Activated naive CD4-positive, alpha-beta T cell (primary cell): ENCODE data around the gene DAP.
"Not testable (repeated sequence)": the region's sequence is repeated elsewhere in the genome, so short reads cannot be mapped to it uniquely, and the experiment has no call there.

Experiments used
- DNase-seq, 4 experiments: peaks; one replicate each; lab custom pipeline; 2025; lab: John Stamatoyannopoulos, UW

DAP gene

DNA sequence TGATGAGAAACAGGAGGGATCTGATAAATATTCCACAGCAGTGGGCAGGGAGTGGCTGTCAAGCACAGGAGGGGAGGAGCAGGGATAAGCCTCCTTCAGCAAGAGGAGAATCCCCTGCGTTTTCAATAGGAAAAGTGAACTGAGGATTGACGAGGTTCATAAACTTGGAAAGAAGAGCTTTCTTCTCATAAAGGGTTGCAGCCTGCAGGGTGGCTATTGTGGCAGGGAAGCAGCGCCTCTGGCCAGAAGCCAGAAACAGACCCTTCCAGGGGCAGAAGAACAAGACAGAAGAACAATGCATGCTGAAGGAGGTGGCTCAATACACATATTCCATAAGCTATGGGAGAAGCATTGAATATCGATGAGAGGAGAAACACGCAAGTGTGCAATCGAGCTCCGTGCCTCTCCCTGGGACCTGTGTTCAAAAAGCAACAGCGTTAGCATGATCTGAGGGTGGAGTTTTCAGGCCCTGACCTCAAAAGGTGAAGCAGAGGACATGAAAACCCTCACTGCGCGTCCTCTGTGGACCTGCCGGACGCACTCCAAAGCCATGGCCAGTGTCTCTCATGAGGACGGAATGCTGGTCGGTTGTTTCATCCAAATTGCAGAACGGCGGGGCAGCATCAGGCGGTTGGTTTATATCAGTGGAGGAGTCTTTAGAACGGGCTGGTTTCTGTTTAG lies 129.6 kb downstream of the DAP start:
- DNase-seq: no peak

- not testable (repeated sequence) for DNase-seq
Measured at GRCh38 chr5:10630744-10631143, 130.3 kb downstream of the DAP start.

DNA sequence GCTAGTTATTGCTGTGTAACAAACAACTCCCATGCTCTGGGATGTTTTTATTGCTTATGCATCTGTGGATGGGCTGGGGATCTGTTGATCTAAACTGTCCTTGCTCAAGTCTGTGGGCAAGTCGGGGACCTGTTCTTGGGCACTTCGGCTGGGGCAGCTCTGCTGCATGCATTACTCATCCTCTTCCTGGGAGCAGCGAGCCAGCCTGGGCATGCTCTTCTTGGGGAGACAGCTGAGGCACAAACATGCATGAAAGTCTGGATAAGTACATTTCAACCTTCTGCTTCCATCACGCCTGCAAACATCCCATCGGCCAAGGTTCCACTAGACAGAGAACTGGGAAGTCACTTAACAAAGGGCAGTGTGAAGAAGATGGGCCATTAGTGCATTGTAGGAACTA lies 130.9 kb downstream of the DAP start:
- DNase-seq: no peak

DNA sequence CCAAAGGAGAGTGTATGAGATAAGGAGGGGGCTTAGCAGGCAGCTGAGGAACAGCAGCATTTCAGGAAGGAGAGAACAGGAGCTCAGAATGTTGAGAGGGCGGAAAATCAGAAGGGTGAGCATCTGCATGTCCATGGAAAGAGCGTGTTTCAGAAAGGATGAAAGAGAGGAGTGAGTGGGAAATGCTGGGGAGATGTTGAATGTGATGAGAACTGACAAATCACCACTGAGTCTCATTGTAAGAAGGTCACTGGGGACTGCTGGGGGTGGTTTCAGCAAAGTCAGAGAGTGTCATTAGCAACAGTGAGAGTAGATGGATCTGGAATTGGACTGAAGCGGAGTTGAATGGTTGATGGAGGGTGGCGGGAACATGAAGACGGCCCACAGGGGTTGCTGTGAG lies 131.4 kb downstream of the DAP start:
- DNase-seq: no peak
